ENCODE measurements around the gene LY86.
"Not testable (repeated sequence)": the region's sequence is repeated elsewhere in the genome, so short reads cannot be mapped to it uniquely, and the experiment has no call there.

LY86 gene

GRCh38 chr6:6605873-6606272, 17.4 kb downstream of the LY86 start:
- intact Hi-C loops (cut with DNase I; ENCODE audit: low total_unique reads) = no loop called here
- Histone ChIP-seq H3K36me3 (no peaks in the 10 kb centered on the region), H3K27me3 (no peaks in the 10 kb centered on the region), H3K4me1 (no peaks in the 10 kb centered on the region), H3K9me3 (peaks cover 0 to 10% (median 4%) of the 10 kb centered on the region in 3 donors), H3K4me3 (no peak overlapping the region), H3K27ac (no peak overlapping the region)
- DNase-seq = no peak
- TF ChIP-seq, protein P1, sequence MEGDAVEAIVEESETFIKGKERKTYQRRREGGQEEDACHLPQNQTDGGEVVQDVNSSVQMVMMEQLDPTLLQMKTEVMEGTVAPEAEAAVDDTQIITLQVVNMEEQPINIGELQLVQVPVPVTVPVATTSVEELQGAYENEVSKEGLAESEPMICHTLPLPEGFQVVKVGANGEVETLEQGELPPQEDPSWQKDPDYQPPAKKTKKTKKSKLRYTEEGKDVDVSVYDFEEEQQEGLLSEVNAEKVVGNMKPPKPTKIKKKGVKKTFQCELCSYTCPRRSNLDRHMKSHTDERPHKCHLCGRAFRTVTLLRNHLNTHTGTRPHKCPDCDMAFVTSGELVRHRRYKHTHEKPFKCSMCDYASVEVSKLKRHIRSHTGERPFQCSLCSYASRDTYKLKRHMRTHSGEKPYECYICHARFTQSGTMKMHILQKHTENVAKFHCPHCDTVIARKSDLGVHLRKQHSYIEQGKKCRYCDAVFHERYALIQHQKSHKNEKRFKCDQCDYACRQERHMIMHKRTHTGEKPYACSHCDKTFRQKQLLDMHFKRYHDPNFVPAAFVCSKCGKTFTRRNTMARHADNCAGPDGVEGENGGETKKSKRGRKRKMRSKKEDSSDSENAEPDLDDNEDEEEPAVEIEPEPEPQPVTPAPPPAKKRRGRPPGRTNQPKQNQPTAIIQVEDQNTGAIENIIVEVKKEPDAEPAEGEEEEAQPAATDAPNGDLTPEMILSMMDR (IDR thresholded peaks at IDR 0.05) = no peak

- H3K4me1 ChIP-seq; intact Hi-C loops (cut with DNase I; ENCODE audit: low total_unique reads): not testable (repeated sequence)
Observed at GRCh38 chr6:6606391-6607030, 18.0 kb downstream of the LY86 start.

GRCh38 chr6:6609450-6609849, 20.9 kb downstream of the LY86 start:
- intact Hi-C loops (cut with DNase I; ENCODE audit: low total_unique reads) = no loop called here
- no peaks in the 10 kb centered on the region for H3K27me3 ChIP-seq
- H3K4me3 ChIP-seq = no peak overlapping the region
- no peaks in the 10 kb centered on the region for H3K4me1 ChIP-seq
- TF ChIP-seq, protein P1 (IDR thresholded peaks at IDR 0.05) = no peak
- peaks cover 0 to 2% (median 1%) of the 10 kb centered on the region in 3 donors for H3K9me3 ChIP-seq
- DNase-seq = no peak
- no peaks in the 10 kb centered on the region for H3K36me3 ChIP-seq
- no peak overlapping the region for H3K27ac ChIP-seq

More at GRCh38 chr6:6606391-6607030, 18.0 kb downstream of the LY86 start:
- H3K27me3 ChIP-seq, DNase-seq, H3K4me3 ChIP-seq, H3K9me3 ChIP-seq, H3K27ac ChIP-seq, H3K36me3 ChIP-seq: not testable (repeated sequence)

DNA sequence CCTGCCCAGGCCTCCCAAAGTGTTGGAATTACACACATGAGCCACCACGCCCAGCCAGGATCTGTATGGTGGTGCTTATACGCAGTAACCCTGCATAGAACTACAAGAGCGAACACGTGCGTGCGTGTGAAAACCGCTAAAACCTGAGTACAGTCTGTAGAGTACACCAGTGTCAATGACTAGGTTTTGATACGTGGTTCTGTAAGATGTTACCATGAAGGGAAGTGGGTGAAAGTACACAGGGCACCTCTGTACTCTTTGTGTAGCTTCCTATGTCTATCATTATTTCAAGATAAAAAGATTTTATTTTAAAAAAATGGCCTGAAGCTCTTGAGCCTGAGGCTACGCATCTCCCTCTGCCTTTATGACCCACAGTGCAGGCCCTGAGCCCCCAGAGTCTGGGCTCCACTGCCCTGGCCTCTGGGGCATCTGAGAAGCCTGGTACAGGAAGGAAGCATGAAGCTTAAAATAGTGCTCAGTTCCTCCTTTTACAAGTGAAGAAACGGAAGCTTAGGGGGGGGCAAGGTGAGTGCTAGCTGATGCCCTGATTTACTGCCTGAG, 21.6 kb downstream of the LY86 start:
- H3K27ac ChIP-seq = no peak overlapping the region
- H3K4me1 ChIP-seq = no peaks in the 10 kb centered on the region
- TF ChIP-seq, protein P1 (IDR thresholded peaks at IDR 0.05) = no peak
- H3K9me3 ChIP-seq = no peaks in the 10 kb centered on the region
- no peak for DNase-seq
- no peaks in the 10 kb centered on the region for H3K27me3 ChIP-seq
- H3K36me3 ChIP-seq = no peaks in the 10 kb centered on the region
- H3K4me3 ChIP-seq = no peak overlapping the region
- intact Hi-C loops (cut with DNase I; ENCODE audit: low total_unique reads) = no loop called here

GRCh38 chr6:6611486-6611885, 23.0 kb downstream of the LY86 start:
- no peak overlapping the region for H3K27ac ChIP-seq
- no peaks in the 10 kb centered on the region for H3K27me3 ChIP-seq
- TF ChIP-seq, protein P1 (IDR thresholded peaks at IDR 0.05) = no peak
- no peaks in the 10 kb centered on the region for H3K9me3 ChIP-seq
- H3K4me3 ChIP-seq = no peak overlapping the region
- intact Hi-C loops (cut with DNase I; ENCODE audit: low total_unique reads) = no loop called here
- H3K36me3 ChIP-seq = no peaks in the 10 kb centered on the region
- H3K4me1 ChIP-seq = no peaks in the 10 kb centered on the region
- DNase-seq = no peak

GRCh38 chr6:6612308-6612707, 23.8 kb downstream of the LY86 start:
- no peak overlapping the region for H3K27ac ChIP-seq
- H3K9me3 ChIP-seq = no peaks in the 10 kb centered on the region
- no peak overlapping the region for H3K4me3 ChIP-seq
- TF ChIP-seq, protein P1 (IDR thresholded peaks at IDR 0.05) = no peak
- intact Hi-C loops (cut with DNase I; ENCODE audit: low total_unique reads) = no loop called here
- no peak for DNase-seq
- H3K4me1 ChIP-seq = no peaks in the 10 kb centered on the region
- no peaks in the 10 kb centered on the region for H3K27me3 ChIP-seq
- no peaks in the 10 kb centered on the region for H3K36me3 ChIP-seq

GRCh38 chr6:6613103-6613718, 24.7 kb downstream of the LY86 start:
- H3K27me3 ChIP-seq; intact Hi-C loops (cut with DNase I; ENCODE audit: low total_unique reads); DNase-seq; H3K36me3 ChIP-seq; H3K9me3 ChIP-seq; H3K27ac ChIP-seq; H3K4me1 ChIP-seq; H3K4me3 ChIP-seq: not testable (repeated sequence)
